GM19099 (cell line): ENCODE data around the gene AP2B1.

Experiments
- POLR2A ChIP-seq: IDR thresholded peaks from 3 replicates; pipeline ENCODE4 v1.6.1; 2011; ENCODE audit warnings: low read depth; ENCODE audit not compliant: insufficient read length; ENCODE audit errors: extremely low read depth

AP2B1 gene

GRCh38 chr17:35735036-35735805, 148.1 kb downstream of the AP2B1 start:
- no peak for TF ChIP-seq POLR2A

GRCh38 chr17:35736236-35736635, 149.1 kb downstream of the AP2B1 start:
- no peak for TF ChIP-seq POLR2A

- no peak for TF ChIP-seq POLR2A
Measured at GRCh38 chr17:35738519-35739133, 151.5 kb downstream of the AP2B1 start.

GRCh38 chr17:35740216-35740615, 153.1 kb downstream of the AP2B1 start:
- TF ChIP-seq POLR2A, result no peak

- TF ChIP-seq POLR2A, result no peak
Measured at GRCh38 chr17:35740997-35741931, 154.1 kb downstream of the AP2B1 start.

- TF ChIP-seq POLR2A, result no peak
Measured at GRCh38 chr17:35742496-35742895, 155.4 kb downstream of the AP2B1 start.

GRCh38 chr17:35742896-35743477, 155.9 kb downstream of the AP2B1 start:
- TF ChIP-seq POLR2A, result no peak

- TF ChIP-seq POLR2A, result no peak
Measured at GRCh38 chr17:35743626-35744328, 156.7 kb downstream of the AP2B1 start.

- no peak for TF ChIP-seq POLR2A
Measured at GRCh38 chr17:35744830-35745229, 157.7 kb downstream of the AP2B1 start.

GRCh38 chr17:35745246-35745645, 158.1 kb downstream of the AP2B1 start:
- no peak for TF ChIP-seq POLR2A

- no peak for TF ChIP-seq POLR2A
Measured at GRCh38 chr17:35745749-35746320, 158.7 kb downstream of the AP2B1 start.

- TF ChIP-seq POLR2A, result no peak
Measured at GRCh38 chr17:35747540-35748017, 160.5 kb downstream of the AP2B1 start.

- TF ChIP-seq POLR2A, result no peak
Measured at GRCh38 chr17:35748341-35748841, 161.3 kb downstream of the AP2B1 start.

GRCh38 chr17:35748979-35749378, 161.9 kb downstream of the AP2B1 start:
- TF ChIP-seq POLR2A, result no peak
